ENCODE measurements around the gene RPF1. TPM values are rescaled to one million over a fixed set of nuclear protein-coding genes. Genes with fewer than 3 reads are reported as not detected.

Gene RPF1
- total RNA-seq, 1 experiment from 2014 or later, result 36.1 TPM

GRCh38 chr1:84539972-84540371, 60.9 kb downstream of the RPF1 start:
- H3K36me3 Mint-ChIP-seq (ENCODE audit: insufficient read depth in 1 of 3, low read depth in 3 of 3), result no peaks in the 10 kb centered on the region
- H2BK20ac ChIP-seq (ENCODE audit: low read depth, low read length, poor library complexity, severe bottlenecking), result no peak overlapping the region
- no peak overlapping the region for H3K4me2 ChIP-seq (ENCODE audit: insufficient read depth, insufficient read length, low read length)
- no peaks in the 10 kb centered on the region for H3K9me3 ChIP-seq (ENCODE audit: control insufficient read depth, low read depth, low read length)
- TF ChIP-seq, protein P1, sequence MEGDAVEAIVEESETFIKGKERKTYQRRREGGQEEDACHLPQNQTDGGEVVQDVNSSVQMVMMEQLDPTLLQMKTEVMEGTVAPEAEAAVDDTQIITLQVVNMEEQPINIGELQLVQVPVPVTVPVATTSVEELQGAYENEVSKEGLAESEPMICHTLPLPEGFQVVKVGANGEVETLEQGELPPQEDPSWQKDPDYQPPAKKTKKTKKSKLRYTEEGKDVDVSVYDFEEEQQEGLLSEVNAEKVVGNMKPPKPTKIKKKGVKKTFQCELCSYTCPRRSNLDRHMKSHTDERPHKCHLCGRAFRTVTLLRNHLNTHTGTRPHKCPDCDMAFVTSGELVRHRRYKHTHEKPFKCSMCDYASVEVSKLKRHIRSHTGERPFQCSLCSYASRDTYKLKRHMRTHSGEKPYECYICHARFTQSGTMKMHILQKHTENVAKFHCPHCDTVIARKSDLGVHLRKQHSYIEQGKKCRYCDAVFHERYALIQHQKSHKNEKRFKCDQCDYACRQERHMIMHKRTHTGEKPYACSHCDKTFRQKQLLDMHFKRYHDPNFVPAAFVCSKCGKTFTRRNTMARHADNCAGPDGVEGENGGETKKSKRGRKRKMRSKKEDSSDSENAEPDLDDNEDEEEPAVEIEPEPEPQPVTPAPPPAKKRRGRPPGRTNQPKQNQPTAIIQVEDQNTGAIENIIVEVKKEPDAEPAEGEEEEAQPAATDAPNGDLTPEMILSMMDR (conservative IDR thresholded peaks at IDR 0.05), result no peak
- no peaks in the 10 kb centered on the region for H3K79me1 ChIP-seq (ENCODE audit: insufficient read depth, low read depth, low read length, poor library complexity, severe bottlenecking)
- H3K23ac ChIP-seq (ENCODE audit: insufficient read length, low read depth, low read length), result no peak overlapping the region
- H3K27me3 Mint-ChIP-seq (ENCODE audit: low read depth), result no peaks in the 10 kb centered on the region
- H3K27ac Mint-ChIP-seq, result no peak overlapping the region
- no peak overlapping the region for H4K91ac ChIP-seq (ENCODE audit: insufficient read length, low read depth, low read length)
- no peak overlapping the region for H2BK120ac ChIP-seq (ENCODE audit: low read depth, low read length, poor library complexity, severe bottlenecking)
- no peak overlapping the region for H4K5ac ChIP-seq (ENCODE audit: insufficient read length, low read depth, low read length)
- no peaks in the 10 kb centered on the region; the same call in 1 of the 2 replicates for H3K4me1 ChIP-seq (ENCODE audit: insufficient read depth, low read length)
- no peak overlapping the region for H2AK5ac ChIP-seq (ENCODE audit: insufficient read length, low read length)
- no peak overlapping the region for H3T11ph ChIP-seq (ENCODE audit: low read length)
- H2BK12ac ChIP-seq (ENCODE audit: insufficient read length, low read depth, low read length), result no peak overlapping the region
- DNase-seq, result no peak
- H3K14ac ChIP-seq (ENCODE audit: insufficient read depth, low read length), result no peak overlapping the region
- WGBS (ENCODE audit: extremely low coverage, insufficient read length, low lambda C conversion rate), result no CpG with 5 or more reads among the region's 3 CpGs
- H3K18ac ChIP-seq (ENCODE audit: insufficient read length, low read depth, low read length), result no peak overlapping the region
- H3K27ac ChIP-seq (ENCODE audit: insufficient read length, low read depth, low read length), result no peak overlapping the region
- no peaks in the 10 kb centered on the region for H4K20me1 ChIP-seq (ENCODE audit: control insufficient read depth, insufficient read depth, insufficient read length)
- H2BK15ac ChIP-seq (ENCODE audit: low read depth, low read length), result no peak overlapping the region
- H3K4me1 Mint-ChIP-seq, result no peaks in the 10 kb centered on the region
- no peak overlapping the region for H2AFZ ChIP-seq (ENCODE audit: low read length)
- H3K27me3 ChIP-seq (ENCODE audit: insufficient read depth, low read length), result no peaks in the 10 kb centered on the region
- H3K9me3 Mint-ChIP-seq, result no peaks in the 10 kb centered on the region
- no peak overlapping the region for H3K4ac ChIP-seq (ENCODE audit: low read depth, low read length)
- no peaks in the 10 kb centered on the region for H3K79me2 ChIP-seq (ENCODE audit: insufficient read depth, low read length)
- no peak overlapping the region for H2BK5ac ChIP-seq (ENCODE audit: insufficient read length, low read length)
- H3K23me2 ChIP-seq (ENCODE audit: insufficient read length, low read depth, low read length, poor library complexity, severe bottlenecking), result no peaks in the 10 kb centered on the region
- no peak overlapping the region for H3K56ac ChIP-seq (ENCODE audit: insufficient read length, low read depth, low read length)
- H3K4me3 Mint-ChIP-seq, result no peak overlapping the region
- H3K9ac ChIP-seq (ENCODE audit: extremely low read depth, insufficient read length, low read length), result no peak overlapping the region
- H4K8ac ChIP-seq (replicated peaks; ENCODE audit: insufficient read length, low read depth, low read length), result no peak overlapping the region
